NCI-H446 treated with DMSO at 0.1 percent for 48 hours (cell line): ENCODE measurements around the gene RNF187.
"Not testable (repeated sequence)": the region's sequence is repeated elsewhere in the genome, so short reads cannot be mapped to it uniquely, and the experiment has no call there.

Source experiments
- DNase-seq: peaks from one replicate; lab custom pipeline; 2025; lab: John Stamatoyannopoulos, UW

RNF187 gene

DNA sequence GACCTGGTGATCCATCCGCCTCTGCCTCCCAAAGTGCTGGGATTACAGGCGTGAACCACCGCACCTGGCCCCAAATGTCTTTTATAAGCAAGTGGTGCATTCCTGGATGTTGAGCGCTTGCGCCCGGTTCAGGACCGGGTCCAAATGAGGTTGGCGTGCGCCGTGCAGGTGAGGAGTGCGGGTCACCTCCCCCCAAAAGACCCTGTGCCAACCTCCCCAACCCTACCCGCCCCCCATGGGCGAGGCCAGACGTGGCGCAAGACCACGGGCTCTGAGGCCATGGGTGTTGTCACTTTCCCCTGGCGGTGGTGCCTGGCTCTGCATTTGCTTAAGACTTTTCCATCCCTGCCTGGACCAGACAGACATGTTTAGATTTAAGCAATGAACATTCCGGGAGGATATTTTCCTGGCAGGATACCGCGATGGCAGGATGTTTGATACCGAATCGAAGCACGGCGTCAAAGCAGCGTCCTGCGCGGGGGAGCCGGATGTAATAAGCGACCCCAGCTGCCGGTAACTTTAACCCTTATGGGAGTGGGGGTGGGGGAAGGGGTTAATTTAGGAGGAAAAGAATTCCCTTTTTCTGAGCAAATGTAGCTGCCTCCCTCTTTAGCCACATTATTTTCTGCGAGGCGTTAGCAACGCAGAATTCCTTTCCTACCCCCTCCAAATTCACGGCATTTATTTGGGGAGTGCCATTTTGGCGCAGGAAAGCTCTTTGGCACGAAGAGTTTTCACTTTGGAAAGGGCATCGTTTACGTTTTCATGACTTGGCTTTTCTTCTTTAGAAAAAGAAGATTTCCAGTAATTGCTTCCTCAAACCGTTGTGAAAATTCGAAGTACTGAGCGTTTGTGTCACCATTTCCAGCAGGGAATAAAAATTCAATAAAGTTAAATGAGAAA is 27.8 kb upstream of the RNF187 start:
- peak; percentile 52 for DNase-seq

GRCh38 chr1:228460821-228461220 is 26.4 kb upstream of the RNF187 start:
- DNase-seq = no peak

DNA sequence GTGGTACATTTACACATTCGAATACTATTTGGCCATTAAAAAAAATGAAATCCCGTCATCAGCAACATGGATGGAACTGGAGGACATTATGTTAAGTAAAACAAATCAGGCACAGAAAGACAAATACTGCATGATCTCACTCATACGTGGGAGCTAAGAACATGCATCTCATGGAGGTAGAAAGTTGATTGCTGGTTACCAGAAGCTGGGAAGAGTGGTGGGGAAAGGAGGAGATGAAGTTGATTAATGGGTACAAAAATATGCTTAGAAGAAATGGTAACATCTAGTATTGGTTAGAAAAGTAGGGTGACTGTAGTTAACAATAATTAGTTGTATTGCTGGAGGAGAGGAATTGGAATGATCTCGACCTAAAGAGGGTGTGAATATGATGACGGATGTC is 24.6 kb upstream of the RNF187 start:
- DNase-seq = no peak

GRCh38 chr1:228463009-228463558 is 24.1 kb upstream of the RNF187 start:
- no peak for DNase-seq

GRCh38 chr1:228463559-228464455 is 23.4 kb upstream of the RNF187 start:
- DNase-seq = no peak

DNA sequence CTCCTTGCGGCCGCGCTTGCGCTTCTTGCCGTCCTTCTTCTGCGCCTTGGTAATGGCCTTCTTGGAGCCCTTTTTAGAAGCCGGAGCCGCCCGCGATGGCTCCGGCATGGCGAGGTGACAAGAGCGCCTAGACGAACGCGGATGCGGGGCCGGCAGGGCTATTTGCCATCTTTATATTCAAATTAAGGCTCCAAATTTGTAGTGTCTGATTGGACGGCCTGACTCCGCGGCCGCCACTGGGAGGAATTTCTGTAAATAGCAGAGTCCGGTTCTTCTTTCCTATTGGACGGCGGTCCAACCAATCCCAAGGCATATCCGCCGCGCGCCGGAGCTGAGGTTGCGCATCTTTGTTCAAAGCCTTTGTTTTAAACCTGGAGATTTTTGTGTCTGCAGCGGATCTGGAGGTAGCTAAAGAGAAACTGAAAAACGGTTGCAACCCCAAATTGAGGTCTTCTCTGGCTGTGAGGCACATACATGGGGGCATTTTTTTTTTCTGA is 22.6 kb upstream of the RNF187 start:
- DNase-seq = peak; percentile 51

GRCh38 chr1:228465141-228465540 is 22.0 kb upstream of the RNF187 start:
- no peak for DNase-seq

DNA sequence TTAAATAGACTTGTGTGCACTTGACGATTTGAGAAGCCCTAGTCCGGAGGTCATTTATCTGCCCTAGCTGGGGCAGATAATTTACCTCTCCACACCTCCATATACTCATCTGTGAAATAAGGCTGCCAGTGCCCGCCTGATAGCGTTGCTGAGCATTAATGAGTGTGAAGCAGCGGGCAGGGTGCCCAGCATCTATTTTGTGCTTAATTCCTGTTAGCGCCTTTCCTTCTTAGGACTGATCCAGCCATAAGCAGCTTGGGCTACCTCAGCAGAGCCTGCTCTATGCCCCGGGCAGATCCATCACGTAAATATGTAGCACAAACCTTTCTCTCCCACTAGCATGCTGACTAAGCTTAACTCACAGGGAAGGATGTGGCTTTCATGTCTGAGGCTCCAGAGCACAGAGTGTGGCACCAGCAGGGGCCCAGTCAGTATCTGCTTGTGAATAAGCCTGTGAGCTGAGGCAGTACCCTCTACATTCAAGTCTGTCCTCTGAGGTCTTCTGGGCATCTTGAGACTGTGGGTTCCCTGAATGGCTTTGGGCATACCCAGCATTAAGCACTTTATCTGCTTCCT is 21.5 kb upstream of the RNF187 start:
- no peak for DNase-seq

DNA sequence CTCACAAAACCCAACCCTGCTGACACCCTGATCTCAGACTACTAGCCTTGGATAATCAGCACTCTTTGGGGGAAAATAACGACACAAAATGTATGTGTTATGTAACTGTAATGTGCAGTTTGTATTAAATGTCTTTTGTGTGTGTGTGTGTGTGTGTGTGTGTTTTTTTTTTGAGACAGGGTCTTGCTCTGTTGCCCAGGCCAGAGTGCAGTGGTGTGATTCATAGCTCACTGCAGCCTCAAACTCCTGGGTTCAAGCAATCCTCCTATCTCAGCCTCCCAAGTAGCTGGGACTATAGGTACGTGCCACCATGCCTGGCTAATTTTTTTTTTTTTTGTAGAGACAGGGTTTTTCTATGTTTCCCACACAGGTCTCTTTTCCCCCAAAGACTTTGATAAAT is 19.0 kb upstream of the RNF187 start:
- DNase-seq = not testable (repeated sequence)

DNA sequence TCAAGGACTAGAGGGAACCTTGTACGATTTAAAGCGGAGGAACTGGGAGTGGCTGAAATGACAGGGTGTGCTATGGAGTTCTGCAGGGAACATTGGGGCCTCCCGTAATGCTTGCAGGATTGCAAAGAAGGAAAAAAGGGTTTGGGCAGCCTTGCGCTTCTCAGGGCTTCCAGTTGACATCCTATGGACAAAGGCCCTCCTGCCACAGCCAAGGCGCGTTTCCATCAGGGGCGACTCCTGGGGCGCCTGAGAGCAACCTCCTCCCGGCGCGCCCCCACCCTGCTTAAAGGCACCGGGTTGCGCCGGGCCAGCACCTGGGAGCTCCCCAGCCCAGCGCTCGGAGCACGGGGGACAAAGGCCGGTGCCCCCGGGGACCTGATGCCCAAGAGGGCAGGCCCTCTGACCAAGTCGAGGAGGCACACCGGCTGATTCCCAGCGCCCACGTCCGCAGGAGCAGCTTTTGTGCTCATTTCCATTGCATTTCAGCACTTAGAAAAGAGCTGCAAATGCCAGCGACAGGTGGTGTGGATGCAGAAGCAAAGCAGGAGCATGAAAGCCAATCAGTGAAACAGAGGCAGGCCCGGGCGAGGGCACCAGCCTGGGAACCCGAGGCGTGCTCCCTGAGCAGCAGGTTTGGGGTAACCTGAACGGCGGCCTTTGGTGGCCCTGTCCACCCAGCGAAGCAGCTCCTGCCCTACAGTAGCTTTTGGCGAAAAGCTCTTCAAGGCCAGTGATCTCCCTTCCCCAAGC is 17.6 kb upstream of the RNF187 start:
- DNase-seq = no peak

- no peak for DNase-seq
These were observed 15.9 kb upstream of the RNF187 start for GRCh38 chr1:228471154-228471761.

DNA sequence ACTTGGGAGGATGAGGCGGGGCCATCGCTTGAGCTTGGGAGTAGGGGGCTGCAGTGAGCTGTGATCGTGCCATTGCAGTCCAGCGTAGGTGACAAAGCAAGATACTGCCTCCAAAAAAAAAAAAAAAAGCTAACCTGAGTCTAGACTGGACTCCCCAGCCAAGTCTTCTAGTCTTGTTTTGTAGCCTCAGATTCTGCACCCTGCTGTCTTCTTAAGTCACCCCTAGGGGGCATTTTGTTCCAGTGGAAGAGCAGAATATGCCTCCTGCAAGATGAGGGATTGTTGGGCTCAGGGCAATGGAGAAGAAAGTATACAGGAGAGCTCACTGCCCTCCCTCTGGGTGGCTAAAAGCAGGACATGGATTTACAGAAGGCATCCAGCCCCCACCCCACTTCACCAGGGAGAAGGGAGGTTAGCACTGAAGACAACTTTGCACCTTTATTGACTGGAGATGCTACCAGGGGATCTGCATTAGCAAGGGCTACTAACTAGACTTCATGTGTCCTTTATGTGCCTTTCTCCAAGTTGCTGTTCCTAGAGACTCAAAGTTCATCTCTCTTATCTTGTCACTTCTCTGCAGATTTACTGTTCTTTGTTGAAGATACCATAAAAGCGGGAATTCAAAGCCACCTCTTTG is 15.3 kb upstream of the RNF187 start:
- no peak for DNase-seq

DNA sequence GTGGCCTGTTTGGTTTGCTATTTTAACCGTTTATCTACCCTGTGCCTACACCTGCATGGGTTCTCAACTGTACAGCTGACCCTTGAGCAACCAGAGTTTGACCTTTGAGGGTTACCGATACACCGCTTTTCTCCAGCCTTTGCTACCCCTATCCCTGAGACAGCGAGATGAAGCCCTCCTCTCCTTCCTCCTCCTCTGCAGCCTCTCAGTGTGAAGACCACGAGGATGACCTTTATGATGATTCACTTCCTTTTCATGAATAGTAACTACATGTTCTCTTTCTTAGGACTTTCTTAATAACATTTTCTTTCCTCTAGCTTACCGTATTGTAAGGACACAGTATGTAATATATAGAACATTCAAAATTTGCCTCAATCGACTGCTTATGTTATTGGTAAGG is 14.5 kb upstream of the RNF187 start:
- DNase-seq = no peak

- DNase-seq = no peak
These were observed 12.7 kb upstream of the RNF187 start for GRCh38 chr1:228474507-228474906.

- no peak for DNase-seq
These were observed 11.4 kb upstream of the RNF187 start for GRCh38 chr1:228475812-228476211.

GRCh38 chr1:228477263-228477662 is 9.9 kb upstream of the RNF187 start:
- DNase-seq = no peak

DNA sequence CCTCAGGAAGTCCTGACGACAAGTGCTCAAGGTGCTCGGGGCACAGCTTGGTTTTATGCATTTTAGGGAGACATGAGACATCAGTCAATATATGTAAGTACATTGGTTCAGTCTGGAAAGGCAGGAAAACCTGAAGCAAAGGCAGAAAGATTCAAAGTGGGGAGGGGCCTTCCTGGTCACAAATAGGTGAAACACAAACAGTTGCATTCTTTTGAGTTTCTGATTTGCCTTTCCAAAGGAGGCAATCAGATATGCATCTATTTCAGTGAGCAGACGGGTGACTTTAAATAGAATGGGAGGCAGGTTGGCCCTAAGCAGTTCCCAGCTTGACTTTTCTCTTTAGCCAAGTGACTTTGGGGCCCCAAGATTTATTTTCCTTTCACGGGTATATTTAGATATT is 8.9 kb upstream of the RNF187 start:
- DNase-seq = no peak

GRCh38 chr1:228478912-228479711 is 8.1 kb upstream of the RNF187 start:
- no peak for DNase-seq

GRCh38 chr1:228483789-228484188 is 3.4 kb upstream of the RNF187 start:
- no peak for DNase-seq
